NCI-H2196 treated with DMSO at 0.1 percent for 48 hours (cell line): ENCODE data around the gene IL19.

Source experiments
- DNase-seq: peaks from one replicate; lab custom pipeline; 2025; ENCODE audit not compliant: unreplicated experiment; lab: John Stamatoyannopoulos, UW

The IL19 gene

GRCh38 chr1:206885341-206886060 is 114.9 kb downstream of the IL19 start:
- DNase-seq, result no peak

- no peak for DNase-seq
Observed at GRCh38 chr1:206886831-206887230, 116.3 kb downstream of the IL19 start.

GRCh38 chr1:206887701-206888100 is 117.1 kb downstream of the IL19 start:
- DNase-seq, result no peak

GRCh38 chr1:206890125-206891060 is 119.8 kb downstream of the IL19 start:
- no peak for DNase-seq

- DNase-seq, result no peak
Observed at GRCh38 chr1:206891412-206891811, 120.8 kb downstream of the IL19 start.
